IMR-90 (cell line): ENCODE results near the gene DOHH. TPM values are rescaled to one million over a fixed set of nuclear protein-coding genes. Genes with fewer than 3 reads are reported as not detected.

Experiments used
- ATAC-seq: fragments of 200-7000 bp; cut with Tn5 transposase; 2 replicates; pipeline ENCODE4 v1.9.1; 2020; ENCODE audit warnings: low read depth, mild to moderate bottlenecking, moderate library complexity
- BruUV-seq: library from RNA; stranded (reverse); fragments of 400-500 nt; replicated peaks from 2 replicates; lab custom pipeline; 2021; lab: Mats Ljungman, UMichigan
- CTCF ChIA-PET: fragments of 300-600 bp; formaldehyde crosslinking; extraction: SDS; loops from one replicate; lab custom pipeline; 2021; ENCODE audit warnings: antibody characterized with exemption; lab: Yijun Ruan, JAX
- POLR2A ChIA-PET: fragments of 300-600 bp; sonication (Branson Sonifier 250); formaldehyde crosslinking; loops from one replicate; lab custom pipeline; 2022; ENCODE audit warnings: antibody characterized with exemption; ENCODE audit not compliant: unreplicated experiment; lab: Charles Lee
- DNase-seq: peaks from one replicate; pipeline ENCODE4 v3.0.0; 2013
- H2AFZ ChIP-seq: replicated peaks from 2 replicates; pipeline ENCODE3; 2013; ENCODE audit warnings: low read length, mild to moderate bottlenecking; ENCODE audit not compliant: poor library complexity
- H2AK5ac ChIP-seq: 2 replicates; pipeline ENCODE4 v1.6.1; 2013; ENCODE audit warnings: low read depth, low read length, inconsistent platforms
- H2AK9ac ChIP-seq: replicated peaks from 2 replicates; pipeline ENCODE3; 2013; ENCODE audit warnings: mild to moderate bottlenecking, low read depth, low read length, moderate library complexity; ENCODE audit not compliant: poor library complexity
- H2BK120ac ChIP-seq: 2 replicates; pipeline ENCODE4 v1.6.1; 2013; ENCODE audit warnings: low read depth, low read length, inconsistent platforms
- H2BK15ac ChIP-seq: 3 replicates; pipeline ENCODE4 v1.6.1; 2013; ENCODE audit warnings: low read depth, low read length, inconsistent platforms
- H2BK20ac ChIP-seq: 2 replicates; pipeline ENCODE4 v1.6.1; 2013; ENCODE audit warnings: low read depth, mild to moderate bottlenecking, inconsistent platforms, low read length, moderate library complexity
- H2BK5ac ChIP-seq: 2 replicates; pipeline ENCODE4 v1.6.1; 2013; ENCODE audit warnings: mild to moderate bottlenecking, low read depth, low read length, inconsistent platforms; ENCODE audit not compliant: poor library complexity, severe bottlenecking
- H3K14ac ChIP-seq: replicated peaks from 2 replicates; pipeline ENCODE4 v1.6.1; 2013; ENCODE audit warnings: low read depth, low read length, inconsistent platforms
- H3K18ac ChIP-seq: 2 replicates; pipeline ENCODE4 v1.6.1; 2013; ENCODE audit warnings: low read depth, low read length, control low read depth
- H3K23ac ChIP-seq: 2 replicates; pipeline ENCODE4 v1.6.1; 2013; ENCODE audit warnings: low read depth, low read length, inconsistent platforms
- H3K27ac ChIP-seq: 2 replicates; pipeline ENCODE4 v1.5.1; 2013; ENCODE audit warnings: mild to moderate bottlenecking, control low read depth, low read length; ENCODE audit not compliant: insufficient read depth
- H3K27me3 ChIP-seq: 2 replicates; pipeline ENCODE4 v1.6.1; 2013; ENCODE audit warnings: low read length; ENCODE audit not compliant: control insufficient read depth, insufficient read depth
- H3K36me3 ChIP-seq: 2 replicates; pipeline ENCODE4 v1.6.1; 2013; ENCODE audit warnings: low read length, mixed read lengths; ENCODE audit not compliant: control insufficient read depth, insufficient read depth
- H3K4ac ChIP-seq: 2 replicates; pipeline ENCODE4 v1.6.1; 2013; ENCODE audit warnings: low read depth, low read length, inconsistent platforms
- H3K4me1 ChIP-seq: 2 replicates; pipeline ENCODE4 v1.6.1; 2013; ENCODE audit warnings: low read length, mixed read lengths; ENCODE audit not compliant: control insufficient read depth, insufficient read depth
- H3K4me2 ChIP-seq: 2 replicates; pipeline ENCODE4 v1.6.1; 2013; ENCODE audit warnings: low read depth, mild to moderate bottlenecking, control low read depth, low read length, moderate library complexity
- H3K4me3 ChIP-seq: 2 replicates; pipeline ENCODE4 v1.5.1; 2013; ENCODE audit warnings: low read depth, mild to moderate bottlenecking, control low read depth, low read length, moderate library complexity; ENCODE audit not compliant: insufficient read depth
- H3K56ac ChIP-seq: 2 replicates; pipeline ENCODE4 v1.6.1; 2013; ENCODE audit warnings: low read length, inconsistent platforms; ENCODE audit not compliant: insufficient read depth; ENCODE audit errors: extremely low read depth
- H3K79me1 ChIP-seq, 2 experiments: 2 replicates each; pipeline ENCODE4 v1.6.1; 2013; ENCODE audit warnings: low read length in 2 of 2, inconsistent platforms in 1 of 2, low read depth in 1 of 2
- H3K9ac ChIP-seq: 2 replicates; pipeline ENCODE4 v1.6.1; 2013; ENCODE audit warnings: low read depth, low read length, control low read depth
- H3K9me1 ChIP-seq: 2 replicates; pipeline ENCODE4 v1.6.1; 2013; ENCODE audit warnings: low read length, inconsistent platforms; ENCODE audit not compliant: insufficient read depth
- H3K9me3 ChIP-seq: 2 replicates; pipeline ENCODE4 v1.6.1; 2013; ENCODE audit warnings: low read length; ENCODE audit not compliant: control insufficient read depth, insufficient read depth
- H4K20me1 ChIP-seq: 2 replicates; pipeline ENCODE4 v1.6.1; 2013; ENCODE audit warnings: low read length, inconsistent platforms; ENCODE audit not compliant: insufficient read depth
- H4K5ac ChIP-seq: 2 replicates; pipeline ENCODE4 v1.6.1; 2013; ENCODE audit warnings: mild to moderate bottlenecking, low read depth, low read length, control low read depth
- H4K8ac ChIP-seq, 2 experiments: 2 replicates each; pipeline ENCODE4 v1.6.1; 2013; ENCODE audit warnings: low read depth in 2 of 2, low read length in 2 of 2, control low read depth in 1 of 2, inconsistent platforms in 1 of 2
- H4K91ac ChIP-seq: 2 replicates; pipeline ENCODE4 v1.6.1; 2013; ENCODE audit warnings: low read depth, low read length, inconsistent platforms; ENCODE audit not compliant: insufficient read depth
- BHLHE40 ChIP-seq: fragments of 150-350 bp; IDR thresholded peaks from 2 replicates; pipeline ENCODE4 v1.6.1; 2016; ENCODE audit warnings: mild to moderate bottlenecking, low read depth, low read length
- CEBPB ChIP-seq: IDR thresholded peaks from 2 replicates; pipeline ENCODE4 v1.6.1; 2012; ENCODE audit warnings: low read depth, low read length, improper control_type of control experiment
- CHD1 ChIP-seq: IDR thresholded peaks from 2 replicates; pipeline ENCODE4 v1.6.1; 2012; ENCODE audit warnings: low read depth, low read length, improper control_type of control experiment
- CTCF ChIP-seq: conservative IDR thresholded peaks from 2 replicates; pipeline ENCODE4 v1.5.1; 2012; ENCODE audit warnings: mild to moderate bottlenecking, low read depth, low read length, improper control_type of control experiment
- MAZ ChIP-seq: IDR thresholded peaks from 2 replicates; pipeline ENCODE4 v1.6.1; 2012; ENCODE audit warnings: low read depth, mild to moderate bottlenecking, low read length, improper control_type of control experiment, moderate library complexity, borderline replicate concordance
- MXI1 ChIP-seq: IDR thresholded peaks from 2 replicates; pipeline ENCODE4 v1.6.1; 2012; ENCODE audit warnings: low read depth, mild to moderate bottlenecking, low read length, moderate library complexity, borderline replicate concordance
- NFE2L2 ChIP-seq: fragments of 150-350 bp; IDR thresholded peaks from 2 replicates; pipeline ENCODE4 v1.6.1; 2016; ENCODE audit warnings: low read depth, mild to moderate bottlenecking, low read length
- RAD21 ChIP-seq: IDR thresholded peaks from 2 replicates; pipeline ENCODE4 v1.6.1; 2012; ENCODE audit warnings: low read length, improper control_type of control experiment
- USF2 ChIP-seq: fragments of 150-350 bp; IDR thresholded peaks from 2 replicates; pipeline ENCODE4 v1.6.1; 2017; ENCODE audit warnings: mild to moderate bottlenecking, antibody characterized with exemption, low read length, low read depth
- WGBS, 2 experiments: methylation state at CpG; one replicate each; pipeline versions ENCODE4 v1.1.5 to v1.1.7; 2013; ENCODE audit warnings: missing lambda C conversion rate in 2 of 2; ENCODE audit not compliant: insufficient read length in 1 of 2; ENCODE audit errors: extremely low coverage in 2 of 2; 5-methylcytosine and 5-hydroxymethylcytosine counted together
- dilution Hi-C: fragments of 300-500 bp; cut with HindIII; formaldehyde crosslinking; loops from one replicate; pipeline ENCODE4 v1.14.3; 2018; ENCODE audit warnings: low sequenced_read_pairs; ENCODE audit not compliant: unreplicated experiment
- in situ Hi-C: fragments of 300-500 bp; cut with MboI; formaldehyde crosslinking; loops from 3 replicates; pipeline ENCODE4 v1.14.3; 2019; ENCODE audit warnings: low sequenced_read_pairs, inconsistent platforms, mixed read lengths
- intact Hi-C: fragments of 100-400 bp; cut with micrococcal nuclease; formaldehyde crosslinking; loops from 2 replicates; pipeline ENCODE4 v1.10.0; 2022
- polyA plus RNA-seq, 3 experiments: library from polyadenylated mRNA; depleted of rRNA; stranded (reverse); fragments of >200 nt; gene quantifications; 2 replicates each; pipeline ENCODE4 v1.2.3, GENCODE V29; 2012; ENCODE audit warnings: low replicate concordance in 1 of 3
- total RNA-seq: library from RNA; depleted of rRNA; stranded (reverse); fragments of >200 nt; gene quantifications from 2 replicates; pipeline ENCODE4 v1.2.3, GENCODE V29; 2012
- TF ChIP-seq, protein P1 (sequence below): fragments of 150-350 bp; IDR thresholded peaks from 2 replicates; pipeline ENCODE4 v1.6.1; 2016; ENCODE audit warnings: low read depth, mild to moderate bottlenecking, low read length, moderate library complexity, borderline replicate concordance

The DOHH gene
- total and polyA plus RNA-seq, 2 of the 4 experiments (the other 2 are of a cell fraction): 3.2 to 9.2 TPM

DNA sequence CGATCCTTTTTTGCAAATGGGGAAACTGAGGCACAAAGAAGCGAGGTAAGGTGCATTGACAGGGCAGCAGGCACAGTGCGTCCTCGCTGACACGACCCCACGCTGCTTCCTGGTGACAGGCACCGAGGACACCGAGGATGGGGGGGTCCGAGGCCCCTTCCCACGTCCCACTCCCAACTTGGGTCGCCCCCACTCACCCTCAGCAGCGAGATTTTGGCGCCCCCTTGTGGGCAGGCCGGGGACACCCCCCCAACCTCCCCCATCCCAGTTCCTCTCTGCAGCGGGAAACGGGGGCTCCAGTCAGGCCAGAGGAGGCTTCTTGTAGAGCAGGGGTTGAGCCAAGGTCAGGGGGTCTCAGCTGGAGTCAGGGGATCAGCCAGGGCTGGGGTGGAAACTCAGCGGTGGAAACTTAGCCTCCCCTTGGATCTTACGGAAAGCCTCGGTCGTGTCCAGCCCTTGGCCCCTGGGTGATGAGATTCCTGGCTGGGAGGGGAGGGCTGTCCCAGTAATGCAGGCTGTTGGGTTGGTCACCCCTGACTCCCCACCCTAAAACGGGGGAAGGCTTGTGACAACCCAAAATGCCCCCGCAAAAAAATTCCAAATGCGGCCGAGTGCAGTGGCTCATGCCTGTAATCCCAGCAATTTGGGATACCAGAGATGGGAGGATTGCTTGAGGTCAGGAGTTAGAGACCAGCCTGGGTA lies 28.4 kb downstream of the DOHH start (continued):
- peak; percentile 79; the same call in 1 of the 2 replicates for TF ChIP-seq MAZ

- H3K14ac ChIP-seq: no peak overlapping the region
- no peaks in the 10 kb centered on the region for H3K9me3 ChIP-seq
- DNase-seq: no peak
- no peak overlapping the region for H2BK20ac ChIP-seq
- H3K79me1 ChIP-seq: peaks cover 0 to 16% of the 10 kb centered on the region in 2 experiments; a peak in 3 of 4 replicates
- dilution Hi-C loops: no loop called here
- no peak overlapping the region for H4K91ac ChIP-seq
- 54% methylated on average over 5 of the region's 11 CpGs; no CpG with 5 or more reads in 1 of the 2 experiments for WGBS, 2 experiments
- H2AFZ ChIP-seq: peak overlapping the region; percentile 3
- H4K20me1 ChIP-seq: peaks cover 13% of the 10 kb centered on the region
- H3K4me2 ChIP-seq: no peak overlapping the region
- H3K4ac ChIP-seq: no peak overlapping the region
- no peak overlapping the region for H2BK15ac ChIP-seq
- ChIA-PET CTCF (interaction anchor here (0.6 kb wide), 1 partner anchor 147 kb away, joined by 3 read pairs; no protein-coding TSS in a partner anchor), POLR2A (no interaction called here)
- BruUV-seq: no TSS peak
- no peak overlapping the region for H4K5ac ChIP-seq
- peaks cover 6% of the 10 kb centered on the region; the same call in 1 of the 2 replicates for H3K27me3 ChIP-seq
- no peak overlapping the region for H2BK120ac ChIP-seq
- peaks cover 6% of the 10 kb centered on the region for H3K36me3 ChIP-seq
- H3K4me3 ChIP-seq: no peak overlapping the region
- no peak overlapping the region for H2BK5ac ChIP-seq
- no peak overlapping the region for H3K27ac ChIP-seq
- H2AK9ac ChIP-seq: no peak overlapping the region
- no peak overlapping the region for H3K18ac ChIP-seq
- in situ Hi-C loops: loop anchor here (5.0 kb wide), 1 partner anchor 143 kb away; no protein-coding TSS in a partner anchor
- no peak overlapping the region for H2AK5ac ChIP-seq
- no peak overlapping the region for H3K23ac ChIP-seq
- no peak overlapping the region for H3K56ac ChIP-seq
- no peak for ATAC-seq
- no peaks in the 10 kb centered on the region for H3K4me1 ChIP-seq
- no peak overlapping the region for H3K9ac ChIP-seq
- no peak overlapping the region for H4K8ac ChIP-seq
- intact Hi-C loops: loop anchor here (5.0 kb wide), 1 partner anchor 163 kb away; no protein-coding TSS in a partner anchor
- no peaks in the 10 kb centered on the region for H3K9me1 ChIP-seq
- TF ChIP-seq, protein P1, sequence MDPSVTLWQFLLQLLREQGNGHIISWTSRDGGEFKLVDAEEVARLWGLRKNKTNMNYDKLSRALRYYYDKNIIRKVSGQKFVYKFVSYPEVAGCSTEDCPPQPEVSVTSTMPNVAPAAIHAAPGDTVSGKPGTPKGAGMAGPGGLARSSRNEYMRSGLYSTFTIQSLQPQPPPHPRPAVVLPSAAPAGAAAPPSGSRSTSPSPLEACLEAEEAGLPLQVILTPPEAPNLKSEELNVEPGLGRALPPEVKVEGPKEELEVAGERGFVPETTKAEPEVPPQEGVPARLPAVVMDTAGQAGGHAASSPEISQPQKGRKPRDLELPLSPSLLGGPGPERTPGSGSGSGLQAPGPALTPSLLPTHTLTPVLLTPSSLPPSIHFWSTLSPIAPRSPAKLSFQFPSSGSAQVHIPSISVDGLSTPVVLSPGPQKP: no peak
- no peak for TF ChIP-seq RAD21
- no peak for TF ChIP-seq MAZ
- no peak for TF ChIP-seq CEBPB
- TF ChIP-seq NFE2L2: no peak
- TF ChIP-seq USF2: no peak
- TF ChIP-seq CHD1: no peak
- TF ChIP-seq CTCF: no peak
- no peak for TF ChIP-seq BHLHE40
- no peak for TF ChIP-seq MXI1
Observed at GRCh38 chr19:3470500-3471128, 29.9 kb downstream of the DOHH start.
